HEK293 (cell line): ENCODE data around the gene TMEM132A.
A peak's percentile ranks its signal among the peaks of the same experiment; 100 is the strongest.

Source experiments
- GFI1B ChIP-seq: fragments of 450-650 bp; formaldehyde crosslinking; IDR thresholded peaks from 2 replicates; pipeline ENCODE4 v1.5.1; 2016; ENCODE audit warnings: missing biosample characterization, missing genetic modification characterization
- HOXC10 ChIP-seq: sonication (generic); formaldehyde crosslinking; IDR thresholded peaks from 2 replicates; pipeline ENCODE4 v1.8.1; 2023; ENCODE audit warnings: mild to moderate bottlenecking, missing genetic modification reagents
- KLF10 ChIP-seq: fragments of 450-650 bp; IDR thresholded peaks from 2 replicates; pipeline ENCODE4 v1.5.1; 2018; ENCODE audit warnings: missing biosample characterization, mild to moderate bottlenecking, missing genetic modification characterization
- YY1 ChIP-seq: fragments of 450-650 bp; formaldehyde crosslinking; IDR thresholded peaks from 2 replicates; pipeline ENCODE4 v1.5.1; 2018; ENCODE audit warnings: missing biosample characterization, missing genetic modification characterization
- ZBTB1 ChIP-seq: fragments of 450-650 bp; formaldehyde crosslinking; IDR thresholded peaks from 2 replicates; pipeline ENCODE4 v1.5.1; 2016; ENCODE audit warnings: missing biosample characterization, missing genetic modification characterization
- ZBTB10 ChIP-seq: fragments of 450-650 bp; formaldehyde crosslinking; IDR thresholded peaks from 2 replicates; pipeline ENCODE4 v1.5.1; 2016; ENCODE audit warnings: missing biosample characterization, missing genetic modification characterization
- ZBTB11 ChIP-seq: fragments of 450-650 bp; formaldehyde crosslinking; conservative IDR thresholded peaks from 2 replicates; pipeline ENCODE4 v1.5.1; 2016; ENCODE audit warnings: low read depth, missing biosample characterization, missing genetic modification characterization
- ZBTB20 ChIP-seq: fragments of 450-650 bp; formaldehyde crosslinking; IDR thresholded peaks from 2 replicates; pipeline ENCODE4 v1.5.1; 2016; ENCODE audit warnings: missing biosample characterization, missing genetic modification characterization
- ZBTB48 ChIP-seq: fragments of 450-650 bp; formaldehyde crosslinking; IDR thresholded peaks from 2 replicates; pipeline ENCODE4 v1.5.1; 2016; ENCODE audit warnings: missing biosample characterization, missing genetic modification characterization
- ZBTB6 ChIP-seq: fragments of 450-650 bp; formaldehyde crosslinking; IDR thresholded peaks from 2 replicates; pipeline ENCODE4 v1.5.1; 2017; ENCODE audit warnings: missing biosample characterization, missing genetic modification characterization
- ZNF146 ChIP-seq: fragments of 450-650 bp; formaldehyde crosslinking; IDR thresholded peaks from 2 replicates; pipeline ENCODE4 v1.5.1; 2016; ENCODE audit warnings: missing biosample characterization, missing genetic modification characterization
- ZNF148 ChIP-seq: fragments of 450-650 bp; formaldehyde crosslinking; IDR thresholded peaks from 2 replicates; pipeline ENCODE4 v1.5.0; 2017; ENCODE audit warnings: missing biosample characterization, missing genetic modification characterization, borderline replicate concordance
- ZNF221 ChIP-seq: fragments of 450-650 bp; formaldehyde crosslinking; IDR thresholded peaks from 2 replicates; pipeline ENCODE4 v1.5.1; 2017; ENCODE audit warnings: missing biosample characterization, missing genetic modification characterization, borderline replicate concordance
- ZNF366 ChIP-seq: fragments of 450-650 bp; formaldehyde crosslinking; conservative IDR thresholded peaks from 2 replicates; pipeline ENCODE4 v1.5.1; 2016; ENCODE audit warnings: missing biosample characterization, missing genetic modification characterization
- ZNF37A ChIP-seq: fragments of 450-650 bp; IDR thresholded peaks from 2 replicates; pipeline ENCODE4 v1.5.1; 2018; ENCODE audit warnings: missing biosample characterization, missing genetic modification characterization
- ZNF501 ChIP-seq: fragments of 450-650 bp; formaldehyde crosslinking; IDR thresholded peaks from 2 replicates; pipeline ENCODE4 v1.5.1; 2016; ENCODE audit warnings: missing biosample characterization, missing genetic modification characterization
- ZNF558 ChIP-seq: fragments of 450-650 bp; formaldehyde crosslinking; IDR thresholded peaks from 2 replicates; pipeline ENCODE4 v1.5.1; 2016; ENCODE audit warnings: missing biosample characterization, missing genetic modification characterization
- ZNF561 ChIP-seq: fragments of 450-650 bp; IDR thresholded peaks from 2 replicates; pipeline ENCODE4 v1.5.1; 2018; ENCODE audit warnings: missing biosample characterization, missing genetic modification characterization, borderline replicate concordance
- ZNF600 ChIP-seq: fragments of 450-650 bp; formaldehyde crosslinking; IDR thresholded peaks from 2 replicates; pipeline ENCODE4 v1.5.1; 2016; ENCODE audit warnings: missing biosample characterization, missing genetic modification characterization
- ZNF629 ChIP-seq: fragments of 450-650 bp; formaldehyde crosslinking; IDR thresholded peaks from 2 replicates; pipeline ENCODE4 v1.5.1; 2017; ENCODE audit warnings: missing biosample characterization, missing genetic modification characterization
- ZNF660 ChIP-seq: fragments of 450-650 bp; IDR thresholded peaks from 2 replicates; pipeline ENCODE4 v1.5.1; 2018; ENCODE audit warnings: missing biosample characterization, mild to moderate bottlenecking, missing genetic modification characterization
- ZNF76 ChIP-seq: fragments of 450-650 bp; formaldehyde crosslinking; IDR thresholded peaks from 2 replicates; pipeline ENCODE4; 2016; ENCODE audit warnings: low read depth, missing biosample characterization, missing genetic modification characterization, borderline replicate concordance
- ZNF837 ChIP-seq: fragments of 450-650 bp; formaldehyde crosslinking; IDR thresholded peaks from 2 replicates; pipeline ENCODE4 v1.5.1; 2016; ENCODE audit warnings: missing biosample characterization, missing genetic modification characterization
- ZSCAN23 ChIP-seq: fragments of 450-650 bp; formaldehyde crosslinking; IDR thresholded peaks from 2 replicates; pipeline ENCODE4 v1.5.1; 2016; ENCODE audit warnings: missing biosample characterization, missing genetic modification characterization
- TF ChIP-seq, protein P1 (sequence below): fragments of 450-650 bp; formaldehyde crosslinking; optimal IDR thresholded peaks from 2 replicates; pipeline ENCODE3; 2016; ENCODE audit warnings: missing biosample characterization, mild to moderate bottlenecking, missing genetic modification characterization
- TF ChIP-seq, protein P2 (sequence below): fragments of 450-650 bp; formaldehyde crosslinking; IDR thresholded peaks from 2 replicates; pipeline ENCODE4 v1.5.1; 2016; ENCODE audit warnings: missing biosample characterization, missing genetic modification characterization

Gene TMEM132A

DNA sequence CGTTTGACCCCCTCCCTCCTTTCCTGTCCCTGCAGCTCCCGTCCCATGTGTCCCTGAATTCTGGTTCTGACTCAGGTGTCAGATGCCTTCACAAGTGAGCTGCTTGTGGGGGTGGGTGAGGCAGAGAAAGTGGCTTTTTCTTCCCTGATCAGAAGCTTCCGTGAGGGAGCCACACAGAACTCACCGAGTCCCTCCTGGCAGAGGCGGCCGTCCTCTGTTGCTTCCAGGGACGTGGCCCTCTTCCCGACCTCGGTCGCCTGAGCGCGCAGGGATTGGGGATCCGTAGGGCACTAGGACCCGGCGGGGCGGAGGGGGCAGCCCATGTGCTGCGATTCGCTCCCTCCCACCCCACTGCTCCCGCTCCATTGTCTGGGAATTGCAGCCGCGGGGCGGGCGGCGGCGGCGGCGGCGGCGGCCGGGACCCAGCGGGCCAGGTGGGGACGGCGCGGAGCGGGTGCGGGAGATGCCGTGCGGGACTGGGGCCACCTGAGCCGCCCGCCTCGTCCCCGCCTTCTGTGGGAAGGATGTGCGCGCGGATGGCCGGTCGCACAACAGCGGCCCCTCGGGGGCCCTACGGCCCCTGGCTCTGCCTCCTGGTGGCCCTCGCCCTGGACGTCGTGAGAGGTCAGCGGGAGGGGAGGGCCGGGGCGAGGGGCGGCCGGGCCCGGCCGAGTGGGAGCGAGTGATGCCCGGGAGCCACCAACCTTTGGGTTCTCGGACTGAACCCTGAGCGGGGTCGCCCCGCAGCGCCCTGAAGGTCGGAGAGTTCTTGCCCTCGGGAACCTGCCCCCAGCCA, at the start of gene TMEM132A (continued):
- TF ChIP-seq ZBTB11 (no peak), HOXC10 (CRISPR knock-in tag) (no peak), GFI1B (tag by site-specific recombination) (0 out of 2 replicates have a peak, but pooled peaks have one; percentile 13), ZBTB10 (tag by site-specific recombination) (no peak), ZNF221 (no peak), ZBTB6 (peak; percentile 17; the same call in 1 of the 2 replicates), ZNF837 (tag by site-specific recombination) (no peak), YY1 (tag by site-specific recombination) (peak; percentile 47; the same call in 1 of the 2 replicates), ZNF148 (tag by site-specific recombination) (no peak), ZNF366 (tag by site-specific recombination) (0 out of 2 replicates have a peak, but pooled peaks have one; percentile 19), ZNF660 (tag by site-specific recombination) (peak; percentile 63; the same call in 1 of the 2 replicates), ZBTB20 (no peak), ZNF561 (tag by site-specific recombination) (no peak; the same call in 1 of the 2 replicates), ZBTB48 (tag by site-specific recombination) (peak; percentile 88), ZNF629 (no peak), ZNF600 (peak; percentile 83; the same call in 1 of the 2 replicates), ZSCAN23 (tag by site-specific recombination) (peak; percentile 65; the same call in 1 of the 2 replicates), KLF10 (tag by site-specific recombination) (peak; percentile 30; the same call in 1 of the 2 replicates), ZBTB1 (tag by site-specific recombination) (no peak), ZNF37A (tag by site-specific recombination) (no peak), ZNF146 (tag by site-specific recombination) (no peak), ZNF76 (tag by site-specific recombination) (peak; percentile 47; the same call in 1 of the 2 replicates), ZNF501 (tag by site-specific recombination) (peak; percentile 65; the same call in 1 of the 2 replicates), ZNF558 (tag by site-specific recombination) (no peak)
- TF ChIP-seq, protein P1, sequence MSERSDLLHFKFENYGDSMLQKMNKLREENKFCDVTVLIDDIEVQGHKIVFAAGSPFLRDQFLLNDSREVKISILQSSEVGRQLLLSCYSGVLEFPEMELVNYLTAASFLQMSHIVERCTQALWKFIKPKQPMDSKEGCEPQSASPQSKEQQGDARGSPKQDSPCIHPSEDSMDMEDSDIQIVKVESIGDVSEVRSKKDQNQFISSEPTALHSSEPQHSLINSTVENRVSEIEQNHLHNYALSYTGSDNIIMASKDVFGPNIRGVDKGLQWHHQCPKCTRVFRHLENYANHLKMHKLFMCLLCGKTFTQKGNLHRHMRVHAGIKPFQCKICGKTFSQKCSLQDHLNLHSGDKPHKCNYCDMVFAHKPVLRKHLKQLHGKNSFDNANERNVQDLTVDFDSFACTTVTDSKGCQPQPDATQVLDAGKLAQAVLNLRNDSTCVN (tag by site-specific recombination): peak; percentile 59
- TF ChIP-seq, protein P2, sequence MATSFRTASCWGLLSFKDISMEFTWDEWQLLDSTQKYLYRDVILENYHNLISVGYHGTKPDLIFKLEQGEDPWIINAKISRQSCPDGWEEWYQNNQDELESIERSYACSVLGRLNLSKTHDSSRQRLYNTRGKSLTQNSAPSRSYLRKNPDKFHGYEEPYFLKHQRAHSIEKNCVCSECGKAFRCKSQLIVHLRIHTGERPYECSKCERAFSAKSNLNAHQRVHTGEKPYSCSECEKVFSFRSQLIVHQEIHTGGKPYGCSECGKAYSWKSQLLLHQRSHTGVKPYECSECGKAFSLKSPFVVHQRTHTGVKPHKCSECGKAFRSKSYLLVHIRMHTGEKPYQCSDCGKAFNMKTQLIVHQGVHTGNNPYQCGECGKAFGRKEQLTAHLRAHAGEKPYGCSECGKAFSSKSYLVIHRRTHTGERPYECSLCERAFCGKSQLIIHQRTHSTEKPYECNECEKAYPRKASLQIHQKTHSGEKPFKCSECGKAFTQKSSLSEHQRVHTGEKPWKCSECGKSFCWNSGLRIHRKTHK (tag by site-specific recombination): no peak
